Measurements from ENCODE around the gene TSPEAR. TPM values are rescaled to one million over a fixed set of nuclear protein-coding genes. Genes with fewer than 3 reads are reported as not detected.

The TSPEAR gene
- total and polyA plus RNA-seq, 9 of the 15 experiments (the other 6 are each of a cell fraction or from before 2014, with no cell fraction given): not detected

GRCh38 chr21:44569861-44570517 lies 141.4 kb downstream of the TSPEAR start (continued):
- TF ChIP-seq CREBBP (IDR thresholded peaks at IDR 0.05; ENCODE audit: low read depth, low read length) (no peak), ELF2 (CRISPR knock-in tag; IDR thresholded peaks at IDR 0.05) (no peak)

GRCh38 chr21:44568667-44569556 lies 142.5 kb downstream of the TSPEAR start:
- Histone ChIP-seq H4K20me1 (replicated peaks; ENCODE audit: control insufficient read depth, insufficient read depth, low read length) (no peaks in the 10 kb centered on the region), H3K9ac (ENCODE audit: insufficient read depth in 1 of 2, low read depth in 2 of 2, low read length in 2 of 2) (no peak overlapping the region), H3K27ac (ENCODE audit: extremely low read depth, low read depth, low read length) (no peak overlapping the region), H3K79me2 (ENCODE audit: control insufficient read depth, insufficient read depth, low read length) (no peaks in the 10 kb centered on the region), H3K4me3 (no peak overlapping the region), H3K27me3 (ENCODE audit: control insufficient read depth in 2 of 2, insufficient read depth in 2 of 2, low read length in 2 of 2) (peaks cover 20 to 34% of the 10 kb centered on the region in 2 experiments; a peak in 3 of 5 replicates), H3K36me3 (ENCODE audit: control insufficient read depth, insufficient read depth, low read length) (no peaks in the 10 kb centered on the region), H3K4me1 (replicated peaks in 1 of 2; ENCODE audit: control insufficient read depth in 2 of 2, insufficient read depth in 2 of 2, low read length in 2 of 2) (peaks cover 0 to 20% of the 10 kb centered on the region in 2 experiments; a peak in 1 of 5 replicates), H2AFZ (ENCODE audit: low read depth, low read length) (peak overlapping the region; percentile 49; the same call in 1 of the 2 replicates), H3K9me1 (ENCODE audit: control insufficient read depth, insufficient read depth, low read length) (no peaks in the 10 kb centered on the region), H3K9me3 (replicated peaks; ENCODE audit: control insufficient read depth, insufficient read depth, low read depth, low read length) (no peaks in the 10 kb centered on the region), H3K4me2 (ENCODE audit: insufficient read depth, low read length) (peak overlapping the region; percentile 8; the same call in 1 of the 2 replicates)
- ATAC-seq (peak; percentile 70), FAIRE-seq (no peak), DNase-seq (ENCODE audit: extremely low read depth in 1 of 4, low spot score in 3 of 4) (peak in 3 of 4 experiments; percentile 37 to 41 (median 38))
- in situ Hi-C loops (cut with MboI) (no loop called here), intact Hi-C loops (cut with micrococcal nuclease) (no loop called here)
- ChIA-PET CTCF (ENCODE audit: low intra/inter-chr PET ratio) (no interaction called here), POLR2A (interaction anchor here (0.6 kb wide), 1 partner anchor 42 kb away, joined by 3 read pairs; no protein-coding TSS in a partner anchor)
- BruUV-seq (replicated peaks): no TSS peak
- WGBS (ENCODE audit: insufficient coverage, low coverage, missing lambda C conversion rate): 4% methylated on average over 27 of the region's 27 CpGs
- TF ChIP-seq EZH2 (IDR thresholded peaks at IDR 0.05; ENCODE audit: borderline replicate concordance, low read depth, low read length) (no peak), GABPB1 (CRISPR knock-in tag; IDR thresholded peaks at IDR 0.05) (peak; percentile 83), HDAC1 (IDR thresholded peaks at IDR 0.05) (no peak), CREM (IDR thresholded peaks at IDR 0.05; ENCODE audit: low read depth) (peak; percentile 89), POLR2G (IDR thresholded peaks at IDR 0.05; ENCODE audit: low read depth, low read length) (0 out of 2 replicates have a peak, but pooled peaks have one; percentile 18), MAX (CRISPR knock-in tag; IDR thresholded peaks at IDR 0.05) (peak; percentile 40; the same call in 1 of the 2 replicates), GABPA (tag; conservative IDR thresholded peaks at IDR 0.05; ENCODE audit: low read depth) (peak; percentile 86), ZBTB12 (CRISPR knock-in tag; IDR thresholded peaks at IDR 0.05) (0 out of 2 replicates have a peak, but pooled peaks have one; percentile 57), MNT (conservative IDR thresholded peaks at IDR 0.05) (0 out of 4 replicates have a peak, but pooled peaks of 1 of the 2 experiments have one; percentile 17), KHSRP (IDR thresholded peaks at IDR 0.05) (no peak)
